HCT116 (cell line): Measurements from ENCODE around the gene TNNC1. TPM values are rescaled to one million over a fixed set of nuclear protein-coding genes. Genes with fewer than 3 reads are reported as not detected.

Source experiments
- ATAC-seq: fragments of 200-7000 bp; cut with Tn5 transposase; 2 replicates; pipeline ENCODE4 v1.9.1; 2020; ENCODE audit warnings: mild to moderate bottlenecking, moderate library complexity
- BruUV-seq: library from RNA; stranded (reverse); fragments of 400-500 nt; replicated peaks from 2 replicates; lab custom pipeline; 2021; lab: Mats Ljungman, UMichigan
- CTCF ChIA-PET: fragments of 300-600 bp; sonication (Branson Sonifier 250); formaldehyde crosslinking; loops from one replicate; lab custom pipeline; 2021; ENCODE audit warnings: antibody characterized with exemption; lab: Charles Lee
- POLR2A ChIA-PET: fragments of 300-600, 350-600 bp; sonication (Branson Sonifier 250); formaldehyde crosslinking; loops from one replicate; lab custom pipeline; 2021; ENCODE audit warnings: antibody characterized with exemption; lab: Charles Lee
- RAD21 ChIA-PET, 2 experiments: fragments of 300-600 bp; sonication (Branson Sonifier 250); formaldehyde crosslinking; loops; one replicate each; lab custom pipeline; 2023; ENCODE audit warnings: low total read pairs in 2 of 2; ENCODE audit not compliant: uncharacterized antibody in 2 of 2, unreplicated experiment in 2 of 2, low non-redundant PET in 1 of 2; lab: Charles Lee
- DNase-seq: peaks from one replicate; pipeline ENCODE4 v3.0.0-alpha.2; 2010; ENCODE audit warnings: low read depth, low spot score
- H2AFZ ChIP-seq: fragments of 200-600 bp; shearing (Covaris generic), sonication (generic); 2 replicates; pipeline ENCODE4 v1.6.1; 2017; ENCODE audit warnings: low read depth, mixed run types, mixed read lengths, antibody characterized with exemption, low read length; ENCODE audit not compliant: poor library complexity, severe bottlenecking
- H3K27ac ChIP-seq: 2 replicates; pipeline ENCODE4 v1.5.1; 2012; ENCODE audit warnings: low read depth, low read length
- H3K27me3 ChIP-seq: fragments of 200-600 bp; sonication (generic); 2 replicates; pipeline ENCODE4 v1.6.1; 2016; ENCODE audit warnings: mixed run types, low read length, mixed read lengths; ENCODE audit not compliant: insufficient read depth
- H3K36me3 ChIP-seq, 2 experiments: fragments of 200-500 bp in 1 of 2; fragments of 200-600 bp in 1 of 2; sonication (Bioruptor generic) in 1 of 2; sonication (generic) in 1 of 2; 2 replicates each; pipeline versions ENCODE4 v1.5.1 to v1.6.1; 2014 to 2016; ENCODE audit warnings: low read length in 2 of 2, inconsistent platforms in 1 of 2, mixed read lengths in 1 of 2, mixed run types in 1 of 2; ENCODE audit not compliant: insufficient read depth in 2 of 2, control insufficient read depth in 1 of 2
- H3K4me1 ChIP-seq, 2 experiments: fragments of 200-600 bp in 1 of 2; sonication (generic) in 1 of 2; 2 replicates each; pipeline versions ENCODE4 v1.5.1 to v1.6.1; 2012 to 2017; ENCODE audit warnings: low read length in 2 of 2, inconsistent platforms in 1 of 2, mild to moderate bottlenecking in 1 of 2, mixed read lengths in 1 of 2, mixed run types in 1 of 2, moderate library complexity in 1 of 2; ENCODE audit not compliant: insufficient read depth in 2 of 2, control insufficient read depth in 1 of 2
- H3K4me2 ChIP-seq: fragments of 200-600 bp; sonication (generic); 2 replicates; pipeline ENCODE4 v1.6.1; 2017; ENCODE audit warnings: mixed run types, low read length, mixed read lengths
- H3K4me3 ChIP-seq, 2 experiments: fragments of 200-600 bp in 1 of 2; sonication (generic) in 1 of 2; replicated peaks in 1 of 2; 2 replicates each; pipeline ENCODE4 v1.5.1; 2011 to 2016; ENCODE audit warnings: low read length in 2 of 2, control low read depth in 1 of 2, low read depth in 1 of 2, mild to moderate bottlenecking in 1 of 2, mixed read lengths in 1 of 2, mixed run types in 1 of 2
- H3K79me2 ChIP-seq: fragments of 200-600 bp; sonication (generic); 2 replicates; pipeline ENCODE4 v1.6.1; 2017; ENCODE audit warnings: mild to moderate bottlenecking, mixed run types, low read length, moderate library complexity, mixed read lengths; ENCODE audit not compliant: insufficient read depth
- H3K9ac ChIP-seq: fragments of 200-600 bp; sonication (generic); 2 replicates; pipeline ENCODE4 v1.6.1; 2016; ENCODE audit warnings: low read length, mixed read lengths
- H3K9me2 ChIP-seq: fragments of 200-600 bp; sonication (generic), shearing (Covaris generic); 2 replicates; pipeline ENCODE4 v1.6.1; 2017; ENCODE audit warnings: mixed run types, mild to moderate bottlenecking, moderate library complexity; ENCODE audit not compliant: insufficient read depth
- H3K9me3 ChIP-seq, 2 experiments: fragments of 200-500 bp in 1 of 2; fragments of 200-600 bp in 1 of 2; sonication (Bioruptor generic) in 1 of 2; sonication (generic) in 1 of 2; 2 replicates each; pipeline ENCODE4 v1.6.1; 2014 to 2017; ENCODE audit warnings: low read length in 2 of 2, mixed read lengths in 2 of 2, inconsistent platforms in 1 of 2, low read depth in 1 of 2, mild to moderate bottlenecking in 1 of 2, mixed run types in 1 of 2, moderate library complexity in 1 of 2; ENCODE audit not compliant: control insufficient read depth in 1 of 2, insufficient read depth in 1 of 2
- H4K20me1 ChIP-seq: fragments of 200-600 bp; sonication (generic), shearing (Covaris generic); 2 replicates; pipeline ENCODE4 v1.6.1; 2017; ENCODE audit warnings: mixed run types, mild to moderate bottlenecking, moderate library complexity; ENCODE audit not compliant: insufficient read depth
- CEBPB ChIP-seq: IDR thresholded peaks from 2 replicates; pipeline ENCODE4 v1.6.1; 2012; ENCODE audit warnings: low read depth
- CTCF ChIP-seq, 3 experiments: fragments of 200-600 bp in 1 of 3; sonication (generic) in 1 of 3; IDR thresholded peaks in 2 of 3; conservative IDR thresholded peaks in 1 of 3; 2 replicates each; pipeline ENCODE4 v1.5.1; 2012 to 2017; ENCODE audit warnings: low read depth in 2 of 3, low read length in 2 of 3, antibody characterized with exemption in 1 of 3, borderline replicate concordance in 1 of 3, control low read depth in 1 of 3, mild to moderate bottlenecking in 1 of 3, mixed read lengths in 1 of 3, mixed run types in 1 of 3, moderate library complexity in 1 of 3; ENCODE audit not compliant: insufficient read depth in 1 of 3
- ELF1 ChIP-seq: IDR thresholded peaks from 2 replicates; pipeline ENCODE4 v1.6.1; 2012; ENCODE audit warnings: low read depth, borderline replicate concordance
- EZH2 ChIP-seq: fragments of 200-600 bp; sonication (generic); IDR thresholded peaks from 2 replicates; pipeline ENCODE4 v1.6.1; 2017; ENCODE audit warnings: antibody characterized with exemption, mixed run types
- EZH2phosphoT487 ChIP-seq: fragments of 200-600 bp; IDR thresholded peaks from 2 replicates; pipeline ENCODE4 v1.6.1; 2018; ENCODE audit warnings: antibody characterized with exemption, borderline replicate concordance
- FOSL1 ChIP-seq: IDR thresholded peaks from 2 replicates; pipeline ENCODE4 v1.6.1; 2012; ENCODE audit warnings: low read depth
- JUND ChIP-seq: IDR thresholded peaks from 2 replicates; pipeline ENCODE4 v1.6.1; 2012
- MAX ChIP-seq: IDR thresholded peaks from 2 replicates; pipeline ENCODE4 v1.6.1; 2012
- POLR2A ChIP-seq: IDR thresholded peaks from 2 replicates; pipeline ENCODE4 v1.7.0; 2011; ENCODE audit warnings: borderline replicate concordance; ENCODE audit not compliant: insufficient read depth, insufficient read length; ENCODE audit errors: extremely low read depth
- POLR2AphosphoS5 ChIP-seq: IDR thresholded peaks from 2 replicates; pipeline ENCODE4 v1.6.1; 2011; ENCODE audit warnings: mild to moderate bottlenecking, low read depth, low read length, moderate library complexity
- REST ChIP-seq: IDR thresholded peaks from 2 replicates; pipeline ENCODE4 v1.6.1; 2012; ENCODE audit warnings: low read depth
- SIN3A ChIP-seq: IDR thresholded peaks from 2 replicates; pipeline ENCODE4 v1.6.1; 2012; ENCODE audit warnings: low read depth
- SP1 ChIP-seq: IDR thresholded peaks from 2 replicates; pipeline ENCODE4 v1.6.1; 2012; ENCODE audit warnings: low read depth
- SRF ChIP-seq: IDR thresholded peaks from 2 replicates; pipeline ENCODE4 v1.6.1; 2012; ENCODE audit warnings: low read depth
- TCF7L2 ChIP-seq: IDR thresholded peaks from 2 replicates; pipeline ENCODE4 v1.7.0; 2011; ENCODE audit warnings: borderline replicate concordance, inconsistent platforms; ENCODE audit not compliant: insufficient read depth, insufficient read length; ENCODE audit errors: extremely low read depth
- YY1 ChIP-seq: IDR thresholded peaks from 2 replicates; pipeline ENCODE4 v1.6.1; 2011; ENCODE audit warnings: low read length, low read depth, moderate library complexity, mild to moderate bottlenecking; ENCODE audit not compliant: insufficient replicate concordance; ENCODE audit errors: extremely low read depth
- ZBTB33 ChIP-seq: IDR thresholded peaks from 2 replicates; pipeline ENCODE4 v1.6.1; 2011; ENCODE audit warnings: mild to moderate bottlenecking, low read length, moderate library complexity; ENCODE audit not compliant: insufficient replicate concordance; ENCODE audit errors: extremely low read depth
- intact Hi-C: fragments of 100-400 bp; cut with micrococcal nuclease; formaldehyde crosslinking; loops from 2 replicates; pipeline ENCODE4 v1.10.0; 2022
- total RNA-seq: library from RNA; stranded (reverse); gene quantifications from one replicate; pipeline ENCODE4 v1.2.1, GENCODE V29; 2021; ENCODE audit not compliant: unreplicated experiment

The TNNC1 gene
- total RNA-seq, 1 experiment from 2014 or later: 2.2 TPM

GRCh38 chr3:52483081-52483480 is 29.2 kb upstream of the TNNC1 start:
- H3K36me3 ChIP-seq: peaks cover 26 to 32% of the 10 kb centered on the region in 2 experiments; a peak in 3 of 4 replicates
- TF ChIP-seq REST (no peak), FOSL1 (no peak), EZH2 (no peak), SP1 (no peak), TCF7L2 (no peak), POLR2A (no peak), SRF (no peak), POLR2AphosphoS5 (no peak), SIN3A (no peak), CEBPB (no peak), ZBTB33 (no peak), YY1 (no peak), EZH2phosphoT487 (no peak), CTCF (IDR thresholded peaks at IDR 0.05 in 2 of 3, conservative IDR thresholded peaks at IDR 0.05 in 1 of 3; ENCODE audit: borderline replicate concordance in 1 of 3, insufficient read depth in 1 of 3, low read depth in 2 of 3, low read length in 2 of 3) (no peak), JUND (no peak), MAX (no peak), ELF1 (no peak)

More at GRCh38 chr3:52483081-52483480, 29.2 kb upstream of the TNNC1 start:
- Histone ChIP-seq H3K79me2 (no peaks in the 10 kb centered on the region), H2AFZ (no peak overlapping the region), H3K9ac (no peak overlapping the region), H3K9me2 (no peaks in the 10 kb centered on the region), H4K20me1 (no peaks in the 10 kb centered on the region), H3K4me3 (no peak overlapping the region), H3K4me2 (no peak overlapping the region), H3K27me3 (no peaks in the 10 kb centered on the region), H3K27ac (no peak overlapping the region), H3K9me3 (no peaks in the 10 kb centered on the region), H3K4me1 (no peaks in the 10 kb centered on the region)
- no peak for DNase-seq
- intact Hi-C loops: no loop called here
- BruUV-seq: no TSS peak
- POLR2A ChIA-PET: no interaction called here
- peak; percentile 9; the same call in 1 of the 2 replicates for ATAC-seq
- CTCF ChIA-PET: no interaction called here
- RAD21 ChIA-PET: no interaction called here
